NB4 (cell line): ENCODE measurements around the gene CDKN3.

ENCODE experiments used
- POLR2A ChIP-seq: IDR thresholded peaks from 2 replicates; pipeline ENCODE4 v1.6.1; 2011; ENCODE audit warnings: mild to moderate bottlenecking; ENCODE audit not compliant: insufficient read length; ENCODE audit errors: extremely low read depth
- TF ChIP-seq, protein P1 (sequence below): IDR thresholded peaks from one replicate; pipeline ENCODE4 v1.5.1; 2012; ENCODE audit warnings: low read depth, low read length

DNA sequence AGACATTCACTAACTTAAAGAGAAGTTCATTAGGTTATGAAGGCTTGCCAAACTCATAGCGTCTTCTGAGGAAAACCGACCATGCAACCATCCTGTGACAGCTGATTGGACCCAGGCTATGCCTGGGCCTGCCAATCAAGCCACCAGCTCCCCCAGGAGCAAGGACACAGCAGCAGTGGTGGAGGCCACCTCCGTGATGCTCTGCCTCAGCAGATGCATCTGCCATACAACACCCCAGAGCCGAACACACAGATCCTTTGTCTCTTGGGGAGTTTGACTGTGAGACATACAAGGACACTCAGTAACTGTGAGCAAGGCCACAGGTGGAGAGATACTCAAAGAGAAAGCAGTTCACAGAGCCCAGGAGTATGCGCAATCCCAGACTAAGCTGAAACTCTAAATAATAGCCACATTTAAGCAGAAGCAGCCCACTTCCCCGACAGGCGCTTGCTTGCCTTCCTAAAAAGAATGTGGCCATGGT lies 54.4 kb downstream of the CDKN3 start:
- TF ChIP-seq POLR2A, result no peak
- TF ChIP-seq, protein P1, sequence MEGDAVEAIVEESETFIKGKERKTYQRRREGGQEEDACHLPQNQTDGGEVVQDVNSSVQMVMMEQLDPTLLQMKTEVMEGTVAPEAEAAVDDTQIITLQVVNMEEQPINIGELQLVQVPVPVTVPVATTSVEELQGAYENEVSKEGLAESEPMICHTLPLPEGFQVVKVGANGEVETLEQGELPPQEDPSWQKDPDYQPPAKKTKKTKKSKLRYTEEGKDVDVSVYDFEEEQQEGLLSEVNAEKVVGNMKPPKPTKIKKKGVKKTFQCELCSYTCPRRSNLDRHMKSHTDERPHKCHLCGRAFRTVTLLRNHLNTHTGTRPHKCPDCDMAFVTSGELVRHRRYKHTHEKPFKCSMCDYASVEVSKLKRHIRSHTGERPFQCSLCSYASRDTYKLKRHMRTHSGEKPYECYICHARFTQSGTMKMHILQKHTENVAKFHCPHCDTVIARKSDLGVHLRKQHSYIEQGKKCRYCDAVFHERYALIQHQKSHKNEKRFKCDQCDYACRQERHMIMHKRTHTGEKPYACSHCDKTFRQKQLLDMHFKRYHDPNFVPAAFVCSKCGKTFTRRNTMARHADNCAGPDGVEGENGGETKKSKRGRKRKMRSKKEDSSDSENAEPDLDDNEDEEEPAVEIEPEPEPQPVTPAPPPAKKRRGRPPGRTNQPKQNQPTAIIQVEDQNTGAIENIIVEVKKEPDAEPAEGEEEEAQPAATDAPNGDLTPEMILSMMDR, result no peak
